ENCODE data around the gene DAPK1. TPM values are rescaled to one million over a fixed set of nuclear protein-coding genes. Genes with fewer than 3 reads are reported as not detected.
A peak's percentile ranks its signal among the peaks of the same experiment; 100 is the strongest.

Gene DAPK1
- total and polyA plus RNA-seq, 8 donors, result 78.2 to 242 (median 215) TPM

DNA sequence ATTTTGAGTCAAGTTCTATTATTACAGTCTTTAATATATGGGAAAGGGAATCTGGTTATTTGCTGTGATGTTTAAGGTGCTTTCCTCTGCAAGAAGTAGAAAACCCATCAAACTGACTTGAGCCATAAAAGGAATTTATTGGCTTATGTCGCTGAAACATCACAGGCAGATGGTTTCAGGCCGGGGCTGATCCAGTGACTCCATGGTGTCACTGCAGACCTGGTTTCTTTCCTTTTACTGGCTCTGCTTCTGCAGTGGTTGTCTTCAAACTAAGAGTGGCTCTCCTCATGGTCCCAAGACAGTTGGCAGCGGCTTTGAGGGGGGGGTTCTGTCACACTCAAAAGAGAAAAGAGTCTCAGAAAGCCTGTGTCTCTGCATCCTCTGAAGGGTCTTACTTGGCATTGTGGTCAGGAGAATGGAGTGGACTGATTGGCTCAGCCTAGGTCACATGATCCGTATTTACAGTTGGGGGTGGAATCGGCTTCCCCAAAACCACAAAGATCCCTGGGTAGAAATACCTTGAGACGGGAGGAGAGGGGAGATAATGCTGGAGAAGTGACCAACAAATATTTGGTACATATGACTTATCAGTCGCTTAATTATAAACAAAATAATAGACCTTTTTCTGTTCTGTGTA, 106.3 kb downstream of the DAPK1 start:
- H3K4me1 ChIP-seq, result peaks cover 20 to 66% of the 10 kb centered on the region in 2 donors
- ATAC-seq, result no peak
- no peaks in the 10 kb centered on the region for H3K27me3 ChIP-seq
- no peaks in the 10 kb centered on the region for H3K9me3 ChIP-seq
- no peak for DNase-seq
- TF ChIP-seq, protein P1, sequence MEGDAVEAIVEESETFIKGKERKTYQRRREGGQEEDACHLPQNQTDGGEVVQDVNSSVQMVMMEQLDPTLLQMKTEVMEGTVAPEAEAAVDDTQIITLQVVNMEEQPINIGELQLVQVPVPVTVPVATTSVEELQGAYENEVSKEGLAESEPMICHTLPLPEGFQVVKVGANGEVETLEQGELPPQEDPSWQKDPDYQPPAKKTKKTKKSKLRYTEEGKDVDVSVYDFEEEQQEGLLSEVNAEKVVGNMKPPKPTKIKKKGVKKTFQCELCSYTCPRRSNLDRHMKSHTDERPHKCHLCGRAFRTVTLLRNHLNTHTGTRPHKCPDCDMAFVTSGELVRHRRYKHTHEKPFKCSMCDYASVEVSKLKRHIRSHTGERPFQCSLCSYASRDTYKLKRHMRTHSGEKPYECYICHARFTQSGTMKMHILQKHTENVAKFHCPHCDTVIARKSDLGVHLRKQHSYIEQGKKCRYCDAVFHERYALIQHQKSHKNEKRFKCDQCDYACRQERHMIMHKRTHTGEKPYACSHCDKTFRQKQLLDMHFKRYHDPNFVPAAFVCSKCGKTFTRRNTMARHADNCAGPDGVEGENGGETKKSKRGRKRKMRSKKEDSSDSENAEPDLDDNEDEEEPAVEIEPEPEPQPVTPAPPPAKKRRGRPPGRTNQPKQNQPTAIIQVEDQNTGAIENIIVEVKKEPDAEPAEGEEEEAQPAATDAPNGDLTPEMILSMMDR (IDR thresholded peaks at IDR 0.05), result no peak
- intact Hi-C loops (cut with DNase I), result loop anchor here in 1 of 2 donors (10.0 kb wide), 1 partner anchor 99 kb away; no protein-coding TSS in a partner anchor
- no peak overlapping the region for H3K4me3 ChIP-seq
- peaks cover 0 to 14% of the 10 kb centered on the region in 2 donors for H3K36me3 ChIP-seq
- H3K27ac ChIP-seq, result no peak overlapping the region

DNA sequence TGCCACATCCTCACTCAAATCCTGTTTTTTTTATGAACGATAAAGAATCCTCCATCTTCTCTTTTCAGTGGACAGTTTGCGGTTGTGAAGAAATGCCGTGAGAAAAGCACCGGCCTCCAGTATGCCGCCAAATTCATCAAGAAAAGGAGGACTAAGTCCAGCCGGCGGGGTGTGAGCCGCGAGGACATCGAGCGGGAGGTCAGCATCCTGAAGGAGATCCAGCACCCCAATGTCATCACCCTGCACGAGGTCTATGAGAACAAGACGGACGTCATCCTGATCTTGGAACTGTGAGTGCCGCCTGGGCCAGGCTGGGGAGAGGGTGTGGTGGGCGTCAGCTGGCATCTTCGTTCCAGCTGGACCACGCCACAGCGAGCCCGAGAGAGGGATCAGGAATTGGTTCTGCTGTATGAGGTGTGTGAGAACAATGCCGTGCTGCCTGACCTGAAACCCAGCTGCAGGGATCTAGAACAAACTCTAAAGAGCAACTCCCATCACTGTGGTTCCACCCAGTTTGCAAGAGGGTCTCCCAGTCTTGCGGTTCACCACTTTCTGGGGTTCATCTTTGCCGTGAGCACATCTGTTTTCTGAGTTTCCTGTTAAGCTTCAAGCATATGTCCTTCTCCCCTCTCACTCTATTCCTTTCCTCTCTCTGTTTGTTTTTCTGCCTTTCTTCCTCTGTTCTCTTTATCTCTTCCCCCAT, 107.4 kb downstream of the DAPK1 start:
- intact Hi-C loops (cut with DNase I), result loop anchor here in 1 of 2 donors (10.0 kb wide), 1 partner anchor 100 kb away; no protein-coding TSS in a partner anchor

DNA sequence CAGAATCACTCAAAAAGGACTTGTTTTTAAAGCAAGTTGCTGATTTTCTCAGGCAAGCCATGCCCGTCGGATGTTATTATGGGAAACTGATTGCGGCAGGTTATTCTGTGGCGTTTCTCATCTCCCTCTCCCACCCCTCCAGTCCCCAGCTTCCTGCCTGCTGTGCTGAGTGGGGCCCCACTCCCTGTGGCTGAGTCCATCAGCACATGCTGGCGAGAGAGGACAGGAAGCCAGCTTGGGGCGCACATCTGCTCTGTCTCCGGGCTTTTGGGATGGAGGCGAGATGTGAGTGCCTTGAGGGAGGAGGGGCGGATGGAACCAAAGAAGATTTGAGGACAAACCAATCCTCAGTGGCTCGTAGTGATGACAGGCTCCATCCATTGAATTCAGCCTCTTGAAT, 108.0 kb downstream of the DAPK1 start:
- Histone ChIP-seq H3K27me3 (no peaks in the 10 kb centered on the region), H3K27ac (peak overlapping the region in 1 of 2 donors; percentile 23), H3K4me1 (peaks cover 17 to 67% of the 10 kb centered on the region in 2 donors), H3K36me3 (peaks cover 0 to 14% of the 10 kb centered on the region in 2 donors), H3K9me3 (no peaks in the 10 kb centered on the region), H3K4me3 (no peak overlapping the region)
- intact Hi-C loops (cut with DNase I), result loop anchor here in 1 of 2 donors (10.0 kb wide), 1 partner anchor 101 kb away; no protein-coding TSS in a partner anchor
- DNase-seq (no peak), ATAC-seq (no peak)
- TF ChIP-seq, protein P1 (IDR thresholded peaks at IDR 0.05), result no peak

More for the DNA sequence above, 107.4 kb downstream of the DAPK1 start:
- ATAC-seq (no peak), DNase-seq (no peak)
- Histone ChIP-seq H3K9me3 (no peaks in the 10 kb centered on the region), H3K36me3 (peaks cover 0 to 14% of the 10 kb centered on the region in 2 donors), H3K4me3 (no peak overlapping the region), H3K4me1 (peaks cover 18 to 67% of the 10 kb centered on the region in 2 donors), H3K27me3 (no peaks in the 10 kb centered on the region), H3K27ac (no peak overlapping the region)
- TF ChIP-seq, protein P1 (IDR thresholded peaks at IDR 0.05), result no peak

- peak overlapping the region in 1 of 2 donors; percentile 74 for H3K27ac ChIP-seq
- TF ChIP-seq, protein P1 (IDR thresholded peaks at IDR 0.05), result no peak
- ATAC-seq (peak; percentile 75), DNase-seq (no peak)
- peaks cover 0 to 14% of the 10 kb centered on the region in 2 donors for H3K36me3 ChIP-seq
- H3K4me1 ChIP-seq, result peaks cover 11 to 67% of the 10 kb centered on the region in 2 donors
- intact Hi-C loops (cut with DNase I), result loop anchor here in 1 of 2 donors (10.0 kb wide), 1 partner anchor 102 kb away; no protein-coding TSS in a partner anchor
- H3K9me3 ChIP-seq, result no peaks in the 10 kb centered on the region
- H3K27me3 ChIP-seq, result no peaks in the 10 kb centered on the region
- no peak overlapping the region for H3K4me3 ChIP-seq
Measured at GRCh38 chr9:87606841-87607521, 109.3 kb downstream of the DAPK1 start.
